T follicular helper cell (primary cell): ENCODE measurements around the gene METTL16.

ENCODE experiments used
- DNase-seq: peaks from one replicate; pipeline ENCODE4 v3.0.0-alpha.2; 2020; ENCODE audit warnings: low read depth

The METTL16 gene

GRCh38 chr17:2396192-2396567 is 115.5 kb downstream of the METTL16 start:
- DNase-seq, result no peak

GRCh38 chr17:2395258-2396181 is 116.2 kb downstream of the METTL16 start:
- no peak for DNase-seq

- DNase-seq, result no peak
These were observed 116.9 kb downstream of the METTL16 start for GRCh38 chr17:2394775-2395201.

- DNase-seq, result no peak
These were observed 117.5 kb downstream of the METTL16 start for GRCh38 chr17:2393954-2394749.

GRCh38 chr17:2393174-2393953 is 118.3 kb downstream of the METTL16 start:
- DNase-seq, result peak; percentile 90

GRCh38 chr17:2392252-2393173 is 119.2 kb downstream of the METTL16 start:
- DNase-seq, result peak; percentile 96

GRCh38 chr17:2391597-2392251 is 120.0 kb downstream of the METTL16 start:
- no peak for DNase-seq

GRCh38 chr17:2390199-2390836 is 121.4 kb downstream of the METTL16 start:
- no peak for DNase-seq

- DNase-seq, result no peak
These were observed 123.0 kb downstream of the METTL16 start for GRCh38 chr17:2388683-2389055.

- DNase-seq, result no peak
These were observed 123.5 kb downstream of the METTL16 start for GRCh38 chr17:2388020-2388682.

- no peak for DNase-seq
These were observed 124.3 kb downstream of the METTL16 start for GRCh38 chr17:2387086-2388019.

GRCh38 chr17:2386400-2387085 is 125.1 kb downstream of the METTL16 start:
- no peak for DNase-seq

- DNase-seq, result no peak
These were observed 126.2 kb downstream of the METTL16 start for GRCh38 chr17:2385240-2386210.

- DNase-seq, result no peak
These were observed 127.1 kb downstream of the METTL16 start for GRCh38 chr17:2384439-2385127.

GRCh38 chr17:2383628-2384167 is 128.0 kb downstream of the METTL16 start:
- DNase-seq, result no peak
